Measurements from ENCODE around the gene RPRD1B.

The RPRD1B gene

DNA sequence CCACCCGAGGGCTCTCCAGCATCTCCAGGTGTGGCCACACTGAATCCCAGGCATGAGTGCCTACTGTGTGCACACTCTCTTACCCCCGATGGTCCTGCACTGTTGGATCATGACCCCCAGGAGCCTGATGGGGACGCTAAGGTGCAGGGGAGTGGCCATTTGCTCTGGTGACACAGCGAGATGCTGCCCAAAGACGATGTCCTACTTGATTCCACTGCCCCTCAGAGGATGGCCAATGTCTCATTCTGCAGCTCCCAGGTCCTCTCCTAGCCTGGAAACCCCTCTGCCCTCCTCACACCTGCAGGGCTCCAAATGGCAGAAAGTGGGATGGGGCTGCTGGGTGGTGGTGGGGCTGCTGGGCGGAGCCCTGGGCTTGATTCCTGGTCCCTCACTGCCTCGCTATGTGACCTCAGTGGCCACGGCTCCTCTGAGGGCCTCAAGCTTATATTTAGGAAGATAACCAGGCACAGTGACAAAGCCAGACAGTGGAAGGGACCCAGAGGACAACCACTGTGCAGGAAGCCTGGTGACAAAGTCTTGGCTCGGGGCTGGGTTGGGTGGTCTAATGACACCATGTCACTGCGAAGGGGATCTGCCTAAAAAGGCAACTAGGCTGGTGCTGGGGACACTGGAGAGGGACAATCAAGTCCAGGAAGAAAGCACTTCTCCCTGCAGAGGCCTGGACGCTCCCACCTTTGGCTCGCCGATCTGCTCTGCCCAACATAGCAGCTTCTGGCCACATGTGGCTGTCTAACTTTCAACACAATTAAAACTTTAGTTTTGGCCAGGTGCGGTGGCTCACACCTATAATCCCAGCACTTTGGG lies 103.1 kb downstream of the RPRD1B start:
- Histone ChIP-seq H3K23ac (ENCODE audit: low read depth, low read length, poor library complexity) (no peak overlapping the region), H4K91ac (ENCODE audit: low read depth, low read length, poor library complexity) (no peak overlapping the region), H2BK5ac (ENCODE audit: low read length) (no peak overlapping the region), H4K8ac (ENCODE audit: low read depth, low read length) (no peak overlapping the region), H2AK5ac (ENCODE audit: low read depth, low read length) (peak overlapping the region; percentile 81), H3K9ac (ENCODE audit: low read depth, low read length, poor library complexity) (no peak overlapping the region), H3K4me3 (ENCODE audit: low read length in 2 of 2) (no peak overlapping the region), H3K4me1 (ENCODE audit: control insufficient read depth in 2 of 2, insufficient read depth in 1 of 2, low read depth in 1 of 2, low read length in 2 of 2) (peaks cover 0 to 2% of the 10 kb centered on the region in 2 donors), H3K79me1 (ENCODE audit: low read depth, low read length) (no peaks in the 10 kb centered on the region), H3K27me3 (ENCODE audit: control insufficient read depth in 3 of 3, insufficient read depth in 3 of 3, low read depth in 1 of 3, low read length in 3 of 3) (no peaks in the 10 kb centered on the region), H3K4me2 (ENCODE audit: insufficient read depth, low read length, poor library complexity, severe bottlenecking) (no peak overlapping the region), H2BK12ac (ENCODE audit: low read length) (no peak overlapping the region), H2AFZ (ENCODE audit: low read length) (no peak overlapping the region), H2BK120ac (ENCODE audit: low read depth, low read length) (no peak overlapping the region), H3K36me3 (replicated peaks in 1 of 2; ENCODE audit: control insufficient read depth in 2 of 2, insufficient read depth in 2 of 2, low read length in 2 of 2) (no peaks in the 10 kb centered on the region), H3K18ac (ENCODE audit: low read length) (peak overlapping the region; percentile 72), H3K4ac (ENCODE audit: low read length) (no peak overlapping the region), H3K27ac (replicated peaks; ENCODE audit: low read length) (no peak overlapping the region), H3K14ac (ENCODE audit: low read length) (peak overlapping the region; percentile 43), H2BK15ac (ENCODE audit: low read length) (no peak overlapping the region), H3K9me3 (replicated peaks in 1 of 2; ENCODE audit: control insufficient read depth in 2 of 2, insufficient read depth in 1 of 2, low read depth in 1 of 2, low read length in 2 of 2) (no peaks in the 10 kb centered on the region)
- no peak for DNase-seq (ENCODE audit: low spot score)
- whole genome bisulfite sequencing, 2 donors (ENCODE audit: extremely low coverage in 2 of 2, insufficient read length in 2 of 2, insufficient replicate concordance in 1 of 2) = no CpG with 5 or more reads among the region's 14 CpGs

DNA sequence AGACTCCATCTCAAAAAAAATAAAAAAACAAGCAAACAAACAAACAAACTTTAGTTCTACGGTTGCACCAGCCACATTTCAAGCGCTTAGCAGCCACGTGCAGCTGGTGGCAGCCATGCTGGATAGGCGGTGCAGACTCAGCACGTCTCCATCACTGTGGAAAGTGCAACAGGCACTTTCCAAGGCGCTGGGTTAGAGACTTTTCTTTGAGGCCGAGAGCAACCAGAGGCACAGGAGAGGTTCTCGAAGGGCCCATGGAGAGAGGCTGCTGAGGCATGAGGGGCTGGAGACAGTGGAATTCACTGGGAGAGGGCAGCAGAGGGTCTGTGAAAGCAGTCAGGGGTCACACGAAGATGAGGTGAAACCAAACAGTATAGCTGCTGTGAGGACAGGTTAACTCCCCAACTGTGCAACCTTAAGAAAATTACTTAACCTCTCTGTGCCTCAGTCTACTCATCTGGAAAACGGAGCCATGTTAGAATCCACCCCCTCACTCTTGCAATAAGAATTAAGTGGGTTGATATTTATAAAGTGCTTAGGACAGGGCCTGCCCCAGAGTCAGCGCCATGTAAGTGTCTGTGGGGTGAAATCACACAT lies 104.0 kb downstream of the RPRD1B start:
- H3K36me3 ChIP-seq (replicated peaks in 1 of 2; ENCODE audit: control insufficient read depth in 2 of 2, insufficient read depth in 2 of 2, low read length in 2 of 2) = no peaks in the 10 kb centered on the region
- H3K27ac ChIP-seq (replicated peaks; ENCODE audit: low read length) = no peak overlapping the region
- no peak overlapping the region for H4K91ac ChIP-seq (ENCODE audit: low read depth, low read length, poor library complexity)
- H3K9me3 ChIP-seq (replicated peaks in 1 of 2; ENCODE audit: control insufficient read depth in 2 of 2, insufficient read depth in 1 of 2, low read depth in 1 of 2, low read length in 2 of 2) = no peaks in the 10 kb centered on the region
- no peak overlapping the region for H2BK15ac ChIP-seq (ENCODE audit: low read length)
- peaks cover 0 to 2% of the 10 kb centered on the region in 2 donors for H3K4me1 ChIP-seq (ENCODE audit: control insufficient read depth in 2 of 2, insufficient read depth in 1 of 2, low read depth in 1 of 2, low read length in 2 of 2)
- H2AK5ac ChIP-seq (ENCODE audit: low read depth, low read length) = no peak overlapping the region
- H3K23ac ChIP-seq (ENCODE audit: low read depth, low read length, poor library complexity) = no peak overlapping the region
- H3K9ac ChIP-seq (ENCODE audit: low read depth, low read length, poor library complexity) = no peak overlapping the region
- H3K27me3 ChIP-seq (ENCODE audit: control insufficient read depth in 3 of 3, insufficient read depth in 3 of 3, low read depth in 1 of 3, low read length in 3 of 3) = no peaks in the 10 kb centered on the region
- no peak overlapping the region for H3K14ac ChIP-seq (ENCODE audit: low read length)
- no peak overlapping the region for H2BK5ac ChIP-seq (ENCODE audit: low read length)
- no peak overlapping the region for H3K4me2 ChIP-seq (ENCODE audit: insufficient read depth, low read length, poor library complexity, severe bottlenecking)
- no peak overlapping the region for H2BK120ac ChIP-seq (ENCODE audit: low read depth, low read length)
- no peak overlapping the region for H3K4me3 ChIP-seq (ENCODE audit: low read length in 2 of 2)
- no peak for DNase-seq (ENCODE audit: low spot score)
- no peak overlapping the region for H2AFZ ChIP-seq (ENCODE audit: low read length)
- H4K8ac ChIP-seq (ENCODE audit: low read depth, low read length) = no peak overlapping the region
- H2BK12ac ChIP-seq (ENCODE audit: low read length) = no peak overlapping the region
- H3K79me1 ChIP-seq (ENCODE audit: low read depth, low read length) = no peaks in the 10 kb centered on the region
- no peak overlapping the region for H3K18ac ChIP-seq (ENCODE audit: low read length)
- no peak overlapping the region for H3K4ac ChIP-seq (ENCODE audit: low read length)
- no CpG with 5 or more reads among the region's 11 CpGs for WGBS, 2 donors (ENCODE audit: extremely low coverage in 2 of 2, insufficient read length in 2 of 2, insufficient replicate concordance in 1 of 2)

DNA sequence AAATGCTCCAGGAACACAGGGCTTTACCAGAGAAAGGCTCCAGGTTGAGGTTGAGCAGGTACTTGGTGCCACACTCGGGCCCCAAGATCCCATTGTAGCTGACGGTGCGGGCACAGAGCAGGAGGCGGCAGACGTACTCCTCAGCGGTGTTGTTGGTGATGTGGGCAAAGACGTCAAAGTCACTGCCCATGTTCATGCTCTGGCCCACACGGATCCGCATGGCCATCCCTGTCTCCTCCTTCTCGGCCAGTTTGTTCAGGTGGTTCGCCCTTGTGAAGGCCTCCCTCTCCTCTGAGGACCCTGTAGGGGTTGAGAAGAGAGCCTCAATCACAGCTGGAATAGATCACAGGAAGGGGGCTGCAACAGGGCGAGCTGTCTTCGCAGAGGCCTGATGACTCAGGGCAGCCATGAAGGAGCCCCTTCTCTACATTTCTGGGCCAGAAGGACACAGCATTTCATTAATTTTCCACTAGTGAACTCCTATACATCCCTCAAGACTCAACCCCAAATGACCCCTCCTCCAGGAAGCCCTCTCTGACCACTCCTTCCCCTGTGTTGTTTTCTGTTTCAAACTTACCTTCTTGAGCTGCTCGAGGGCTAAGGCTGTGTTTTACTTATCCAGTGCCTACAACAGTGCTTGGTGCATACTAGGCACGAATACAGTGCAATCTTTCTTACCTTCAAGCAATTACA lies 104.7 kb downstream of the RPRD1B start:
- Histone ChIP-seq H3K23ac (ENCODE audit: low read depth, low read length, poor library complexity) (peak overlapping the region; percentile 20), H3K4me3 (ENCODE audit: low read length in 2 of 2) (no peak overlapping the region), H2BK12ac (ENCODE audit: low read length) (no peak overlapping the region), H2AK5ac (ENCODE audit: low read depth, low read length) (no peak overlapping the region), H3K4me1 (ENCODE audit: control insufficient read depth in 2 of 2, insufficient read depth in 1 of 2, low read depth in 1 of 2, low read length in 2 of 2) (peaks cover 0 to 5% of the 10 kb centered on the region in 2 donors), H2BK5ac (ENCODE audit: low read length) (no peak overlapping the region), H3K4ac (ENCODE audit: low read length) (no peak overlapping the region), H3K4me2 (ENCODE audit: insufficient read depth, low read length, poor library complexity, severe bottlenecking) (no peak overlapping the region), H2BK120ac (ENCODE audit: low read depth, low read length) (no peak overlapping the region), H4K8ac (ENCODE audit: low read depth, low read length) (no peak overlapping the region), H3K79me1 (ENCODE audit: low read depth, low read length) (no peaks in the 10 kb centered on the region), H4K91ac (ENCODE audit: low read depth, low read length, poor library complexity) (no peak overlapping the region), H3K36me3 (replicated peaks in 1 of 2; ENCODE audit: control insufficient read depth in 2 of 2, insufficient read depth in 2 of 2, low read length in 2 of 2) (no peaks in the 10 kb centered on the region), H3K14ac (ENCODE audit: low read length) (no peak overlapping the region), H3K27ac (replicated peaks; ENCODE audit: low read length) (no peak overlapping the region), H2BK15ac (ENCODE audit: low read length) (no peak overlapping the region), H3K27me3 (ENCODE audit: control insufficient read depth in 3 of 3, insufficient read depth in 3 of 3, low read depth in 1 of 3, low read length in 3 of 3) (no peaks in the 10 kb centered on the region), H3K9me3 (replicated peaks in 1 of 2; ENCODE audit: control insufficient read depth in 2 of 2, insufficient read depth in 1 of 2, low read depth in 1 of 2, low read length in 2 of 2) (no peaks in the 10 kb centered on the region), H3K18ac (ENCODE audit: low read length) (no peak overlapping the region), H2AFZ (ENCODE audit: low read length) (no peak overlapping the region), H3K9ac (ENCODE audit: low read depth, low read length, poor library complexity) (no peak overlapping the region)
- DNase-seq (ENCODE audit: low spot score) = no peak
- no CpG with 5 or more reads among the region's 15 CpGs for WGBS, 2 donors (ENCODE audit: extremely low coverage in 2 of 2, insufficient read length in 2 of 2, insufficient replicate concordance in 1 of 2)

Measured in neuronal stem cell (in vitro differentiated cells).